ENCODE results near the gene ATP6V0C. TPM values are rescaled to one million over a fixed set of nuclear protein-coding genes. Genes with fewer than 3 reads are reported as not detected.
A peak's percentile ranks its signal among the peaks of the same experiment; 100 is the strongest.
"Not testable (repeated sequence)": the region's sequence is repeated elsewhere in the genome, so short reads cannot be mapped to it uniquely, and the experiment has no call there.

Gene ATP6V0C
- total RNA-seq, 6 experiments from 2014 or later = 71.5 to 100 (median 79.4) TPM

DNA sequence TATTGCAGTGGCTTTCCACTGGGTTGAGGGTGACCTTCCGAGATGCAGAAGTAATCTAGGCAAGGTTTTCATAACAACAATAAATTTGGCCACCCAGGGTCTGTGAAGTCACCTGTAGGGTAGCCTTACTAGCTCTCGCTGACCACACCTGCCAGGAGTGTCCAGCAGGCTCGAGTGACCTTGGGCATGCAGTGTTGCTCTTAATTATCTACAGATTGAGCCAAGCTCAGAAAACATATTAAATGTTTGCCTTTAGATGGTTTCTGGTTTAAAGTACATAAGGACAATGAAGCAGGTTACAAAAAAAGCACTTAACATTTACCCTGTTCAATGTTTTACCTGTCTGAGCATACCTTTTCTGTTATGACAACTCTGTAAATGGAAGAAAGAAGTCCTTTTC, 37.0 kb upstream of the ATP6V0C start:
- Histone ChIP-seq H3K36me3 (no peaks in the 10 kb centered on the region), H3K27ac (no peak overlapping the region), H3K4me1 (peaks cover 0 to 53% (median 21%) of the 10 kb centered on the region in 4 donors), H3K4me3 (no peak overlapping the region), H3K27me3 (no peaks in the 10 kb centered on the region), H3K9me3 (no peaks in the 10 kb centered on the region)
- no peak for TF ChIP-seq POLR2A (IDR thresholded peaks at IDR 0.05)
- TF ChIP-seq, protein P1, sequence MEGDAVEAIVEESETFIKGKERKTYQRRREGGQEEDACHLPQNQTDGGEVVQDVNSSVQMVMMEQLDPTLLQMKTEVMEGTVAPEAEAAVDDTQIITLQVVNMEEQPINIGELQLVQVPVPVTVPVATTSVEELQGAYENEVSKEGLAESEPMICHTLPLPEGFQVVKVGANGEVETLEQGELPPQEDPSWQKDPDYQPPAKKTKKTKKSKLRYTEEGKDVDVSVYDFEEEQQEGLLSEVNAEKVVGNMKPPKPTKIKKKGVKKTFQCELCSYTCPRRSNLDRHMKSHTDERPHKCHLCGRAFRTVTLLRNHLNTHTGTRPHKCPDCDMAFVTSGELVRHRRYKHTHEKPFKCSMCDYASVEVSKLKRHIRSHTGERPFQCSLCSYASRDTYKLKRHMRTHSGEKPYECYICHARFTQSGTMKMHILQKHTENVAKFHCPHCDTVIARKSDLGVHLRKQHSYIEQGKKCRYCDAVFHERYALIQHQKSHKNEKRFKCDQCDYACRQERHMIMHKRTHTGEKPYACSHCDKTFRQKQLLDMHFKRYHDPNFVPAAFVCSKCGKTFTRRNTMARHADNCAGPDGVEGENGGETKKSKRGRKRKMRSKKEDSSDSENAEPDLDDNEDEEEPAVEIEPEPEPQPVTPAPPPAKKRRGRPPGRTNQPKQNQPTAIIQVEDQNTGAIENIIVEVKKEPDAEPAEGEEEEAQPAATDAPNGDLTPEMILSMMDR (IDR thresholded peaks at IDR 0.05) = no peak
- WGBS (ENCODE audit: insufficient coverage, low coverage, low lambda C conversion rate, missing lambda C conversion rate) = 42% methylated on average over 3 of the region's 3 CpGs
- intact Hi-C loops (cut with DNase I) = no loop called here
- ATAC-seq (peak in 2 of 4 donors; percentile 3 to 8), DNase-seq (no peak)

GRCh38 chr16:2477327-2477726, 36.4 kb upstream of the ATP6V0C start:
- Histone ChIP-seq H3K27ac (no peak overlapping the region), H3K9me3 (no peaks in the 10 kb centered on the region), H3K4me1 (peaks cover 0 to 50% (median 18%) of the 10 kb centered on the region in 4 donors), H3K36me3 (no peaks in the 10 kb centered on the region), H3K4me3 (no peak overlapping the region), H3K27me3 (no peaks in the 10 kb centered on the region)
- ATAC-seq = no peak
- WGBS (ENCODE audit: insufficient coverage, low coverage, low lambda C conversion rate, missing lambda C conversion rate) = 100% methylated on average over 2 of the region's 3 CpGs
- TF ChIP-seq, protein P1 (IDR thresholded peaks at IDR 0.05) = no peak
- no peak for TF ChIP-seq POLR2A (IDR thresholded peaks at IDR 0.05)
- intact Hi-C loops (cut with DNase I) = no loop called here
- DNase-seq = no peak

DNA sequence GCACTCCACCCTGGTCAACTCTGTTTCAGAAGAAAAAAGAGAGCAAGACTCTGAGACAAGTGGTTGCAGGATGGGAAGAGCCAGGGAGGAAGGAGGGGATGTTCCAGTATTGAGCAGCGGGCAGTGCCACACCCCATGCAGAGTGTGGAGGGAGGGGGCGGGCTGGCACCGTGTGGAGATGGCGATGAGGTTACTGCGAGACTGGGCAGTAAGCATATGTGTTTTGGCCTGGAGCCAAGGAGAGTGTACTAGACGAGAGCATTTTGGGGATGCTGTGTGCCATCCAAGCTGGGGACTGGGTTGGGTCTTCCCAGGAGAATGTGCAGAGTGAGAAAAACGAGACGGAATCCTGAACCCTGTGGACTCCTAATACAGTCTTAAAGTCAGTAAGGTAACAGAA, 35.5 kb upstream of the ATP6V0C start:
- H3K27ac ChIP-seq = no peak overlapping the region
- WGBS (ENCODE audit: insufficient coverage, low coverage, low lambda C conversion rate, missing lambda C conversion rate) = 73% methylated on average over 5 of the region's 8 CpGs

DNA sequence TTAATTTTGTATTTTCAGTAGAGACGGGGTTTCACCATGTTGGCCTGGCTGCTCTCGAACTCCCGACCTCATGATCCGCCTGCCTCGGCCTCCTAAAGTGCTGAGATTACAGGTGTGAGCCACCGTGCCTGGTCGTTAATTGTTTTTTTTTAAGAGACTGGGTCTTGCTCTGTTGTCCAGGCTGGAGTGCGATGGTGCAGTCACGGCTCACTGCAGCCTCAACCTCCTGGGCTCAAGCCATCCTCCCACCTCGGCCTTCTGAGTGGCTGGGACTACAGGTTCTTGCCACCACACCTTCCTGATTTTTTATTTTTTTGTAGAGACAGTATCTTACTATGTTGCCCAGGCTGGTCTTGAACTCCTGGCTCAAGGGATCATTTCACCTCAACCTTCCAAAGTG, 33.8 kb upstream of the ATP6V0C start:
- H3K27ac ChIP-seq, ATAC-seq: not testable (repeated sequence)
- WGBS (ENCODE audit: insufficient coverage, low coverage, low lambda C conversion rate, missing lambda C conversion rate) = 94% methylated on average over 6 of the region's 10 CpGs

More for the DNA sequence above, 35.5 kb upstream of the ATP6V0C start:
- ATAC-seq (no peak), DNase-seq (no peak)
- no peak overlapping the region for H3K4me3 ChIP-seq
- H3K27me3 ChIP-seq = no peaks in the 10 kb centered on the region
- intact Hi-C loops (cut with DNase I) = no loop called here
- peaks cover 0 to 47% (median 14%) of the 10 kb centered on the region in 4 donors for H3K4me1 ChIP-seq
- TF ChIP-seq POLR2A (IDR thresholded peaks at IDR 0.05) = no peak
- TF ChIP-seq, protein P1 (IDR thresholded peaks at IDR 0.05) = no peak
- no peaks in the 10 kb centered on the region for H3K36me3 ChIP-seq
- H3K9me3 ChIP-seq = no peaks in the 10 kb centered on the region

DNA sequence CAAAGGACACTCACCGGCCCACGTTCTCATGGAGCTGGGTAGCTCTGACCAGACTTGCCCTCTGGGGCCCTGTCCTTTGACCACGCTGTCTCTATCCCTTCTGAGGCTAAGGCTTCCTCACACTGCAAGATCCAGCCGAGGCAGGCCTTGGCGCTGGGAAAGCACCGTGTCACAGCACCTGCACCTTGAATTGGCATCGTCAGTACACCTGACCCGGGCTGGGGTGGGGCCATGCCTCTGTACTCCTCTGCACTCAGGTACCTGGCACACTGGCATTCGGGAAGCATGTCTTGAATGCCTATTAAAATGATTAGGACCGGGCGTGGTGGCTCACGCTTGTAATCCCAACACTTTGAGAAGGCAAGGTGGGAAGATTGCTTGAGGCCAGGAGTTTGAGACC, 32.8 kb upstream of the ATP6V0C start:
- DNase-seq (no peak), ATAC-seq (no peak)
- Histone ChIP-seq H3K36me3 (no peaks in the 10 kb centered on the region), H3K4me1 (peaks cover 0 to 62% (median 19%) of the 10 kb centered on the region in 4 donors), H3K27me3 (no peaks in the 10 kb centered on the region), H3K4me3 (no peak overlapping the region), H3K27ac (no peak overlapping the region), H3K9me3 (no peaks in the 10 kb centered on the region)
- 94% methylated on average over 6 of the region's 12 CpGs for WGBS (ENCODE audit: insufficient coverage, low coverage, low lambda C conversion rate, missing lambda C conversion rate)
- TF ChIP-seq, protein P1 (IDR thresholded peaks at IDR 0.05) = no peak
- TF ChIP-seq POLR2A (IDR thresholded peaks at IDR 0.05) = no peak
- intact Hi-C loops (cut with DNase I) = no loop called here

More for the DNA sequence above, 33.8 kb upstream of the ATP6V0C start:
- H3K4me3 ChIP-seq; H3K9me3 ChIP-seq; H3K27me3 ChIP-seq; DNase-seq; H3K36me3 ChIP-seq; intact Hi-C loops (cut with DNase I): not testable (repeated sequence)
- H3K4me1 ChIP-seq = peaks cover 0 to 59% (median 18%) of the 10 kb centered on the region in 4 donors
